T follicular helper cell (primary cell): ENCODE results near the gene THBS2.
"Not testable (repeated sequence)": the region's sequence is repeated elsewhere in the genome, so short reads cannot be mapped to it uniquely, and the experiment has no call there.

Experiments
- DNase-seq: peaks from one replicate; pipeline ENCODE4 v3.0.0-alpha.2; 2020; ENCODE audit warnings: low read depth

THBS2 gene

GRCh38 chr6:169210611-169211010 is 43.0 kb downstream of the THBS2 start:
- DNase-seq, result no peak

- DNase-seq, result no peak
Observed at GRCh38 chr6:169208011-169208410, 45.6 kb downstream of the THBS2 start.

DNA sequence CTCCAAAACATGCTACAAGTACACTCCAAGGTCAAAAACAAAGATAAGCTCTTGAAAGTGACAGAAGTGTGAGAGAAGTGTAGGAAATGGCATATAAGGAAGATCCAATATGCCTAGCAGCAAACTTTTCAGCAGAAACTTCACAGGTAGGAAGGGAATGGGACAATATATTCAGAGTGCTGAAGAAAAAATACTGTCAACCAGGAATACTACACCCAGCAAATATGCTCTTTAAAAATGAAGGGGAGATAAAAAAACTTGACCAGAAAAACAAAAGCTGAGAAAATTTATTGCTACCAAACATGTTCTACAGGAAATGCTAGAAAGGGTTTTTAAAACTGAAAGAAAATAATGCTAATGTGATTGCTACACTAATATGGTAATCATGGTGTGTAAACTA is 46.2 kb downstream of the THBS2 start:
- DNase-seq, result no peak

DNA sequence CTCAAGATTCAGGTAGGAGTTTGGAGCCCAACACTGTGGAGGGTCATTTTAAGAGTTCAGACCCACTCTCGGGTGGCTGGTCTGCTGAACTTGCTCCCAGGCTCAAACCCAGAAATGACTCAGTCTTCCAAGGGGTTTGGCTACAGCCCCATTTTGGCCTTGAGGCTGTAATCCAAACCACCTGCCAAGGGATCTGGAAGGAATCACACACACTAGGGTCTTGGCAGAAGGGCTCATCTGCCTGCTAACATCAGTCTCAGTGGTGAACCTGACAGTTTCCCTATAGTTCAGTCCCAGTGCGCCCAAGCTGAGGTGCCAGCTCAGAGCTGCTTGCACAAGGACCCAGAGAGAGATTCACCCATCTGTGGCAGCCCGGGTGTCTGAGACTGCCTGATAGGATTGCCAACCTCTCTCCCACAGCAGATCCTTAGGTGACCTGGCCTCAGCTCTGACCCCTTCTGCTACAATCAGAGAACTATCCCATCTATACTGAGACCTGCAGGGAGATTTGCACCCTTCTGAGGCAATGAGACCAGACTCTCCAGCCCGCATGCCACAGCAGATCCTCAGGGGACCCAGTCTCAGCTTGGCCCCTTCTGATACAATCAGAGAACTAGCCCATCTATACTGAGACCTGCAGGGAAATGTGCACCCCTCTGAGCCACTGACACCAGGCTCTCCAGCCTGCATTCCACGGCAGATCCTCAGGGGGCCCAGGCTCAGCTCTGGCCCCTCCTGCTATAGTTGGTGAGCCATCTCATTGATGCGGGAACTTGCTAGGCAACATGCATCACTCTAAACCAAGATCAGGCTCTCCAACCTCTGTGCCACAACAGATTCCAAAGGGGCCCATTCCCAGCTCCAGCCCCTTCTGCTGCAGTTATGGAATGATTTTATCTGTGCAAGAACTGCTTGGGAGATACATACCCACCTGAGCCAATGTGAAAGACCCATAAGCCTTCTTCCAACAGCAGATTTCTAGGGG is 48.2 kb downstream of the THBS2 start:
- no peak for DNase-seq

GRCh38 chr6:169204167-169204566 is 49.5 kb downstream of the THBS2 start:
- no peak for DNase-seq

DNA sequence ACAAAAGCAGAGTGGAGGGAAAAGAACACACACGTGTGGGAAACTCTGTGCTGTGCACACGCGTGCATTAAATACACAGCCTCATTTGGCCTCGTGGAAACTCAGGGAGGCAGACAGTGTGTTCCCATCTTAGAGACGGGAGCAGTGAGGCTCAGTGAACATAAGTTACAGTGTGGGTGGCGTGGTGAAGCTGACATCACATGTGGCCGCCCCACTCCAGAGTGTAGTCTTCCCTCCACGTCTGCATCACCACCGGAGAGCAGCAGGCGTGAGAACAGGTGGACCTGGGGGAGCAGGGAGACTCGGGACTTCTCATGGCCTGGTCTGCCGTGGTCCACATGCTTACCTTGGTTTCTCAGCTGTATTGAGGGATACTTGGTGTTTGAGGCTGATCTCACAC is 51.7 kb downstream of the THBS2 start:
- no peak for DNase-seq

DNA sequence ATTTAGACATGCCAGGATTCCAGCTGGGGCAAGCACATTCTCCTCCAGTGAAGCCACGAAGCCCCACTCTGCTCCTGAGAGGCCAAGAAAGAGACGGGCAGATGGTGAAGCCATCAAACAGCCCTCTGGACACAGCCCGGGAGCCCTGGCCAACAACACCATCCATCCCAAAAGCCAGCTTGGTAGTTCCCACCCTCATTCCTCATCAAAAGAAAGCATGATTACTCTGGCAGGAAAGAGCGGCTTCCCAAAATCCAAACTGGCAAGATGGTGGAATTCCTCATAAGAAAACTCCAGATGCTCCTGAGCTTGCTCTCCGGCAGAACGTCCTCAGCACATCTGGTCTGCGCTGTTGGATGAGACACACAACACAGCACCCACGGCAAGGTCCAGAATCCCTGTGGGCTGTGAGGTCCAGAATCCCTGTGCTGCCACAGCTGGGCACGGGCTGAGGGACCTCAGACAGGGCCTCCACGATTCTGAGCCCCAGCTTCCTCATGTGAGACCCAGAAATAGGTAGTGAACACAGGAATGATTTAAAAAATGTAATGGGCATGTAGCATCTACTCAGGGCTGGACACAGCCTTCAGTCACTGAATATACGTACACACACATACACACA is 52.6 kb downstream of the THBS2 start:
- no peak for DNase-seq

DNA sequence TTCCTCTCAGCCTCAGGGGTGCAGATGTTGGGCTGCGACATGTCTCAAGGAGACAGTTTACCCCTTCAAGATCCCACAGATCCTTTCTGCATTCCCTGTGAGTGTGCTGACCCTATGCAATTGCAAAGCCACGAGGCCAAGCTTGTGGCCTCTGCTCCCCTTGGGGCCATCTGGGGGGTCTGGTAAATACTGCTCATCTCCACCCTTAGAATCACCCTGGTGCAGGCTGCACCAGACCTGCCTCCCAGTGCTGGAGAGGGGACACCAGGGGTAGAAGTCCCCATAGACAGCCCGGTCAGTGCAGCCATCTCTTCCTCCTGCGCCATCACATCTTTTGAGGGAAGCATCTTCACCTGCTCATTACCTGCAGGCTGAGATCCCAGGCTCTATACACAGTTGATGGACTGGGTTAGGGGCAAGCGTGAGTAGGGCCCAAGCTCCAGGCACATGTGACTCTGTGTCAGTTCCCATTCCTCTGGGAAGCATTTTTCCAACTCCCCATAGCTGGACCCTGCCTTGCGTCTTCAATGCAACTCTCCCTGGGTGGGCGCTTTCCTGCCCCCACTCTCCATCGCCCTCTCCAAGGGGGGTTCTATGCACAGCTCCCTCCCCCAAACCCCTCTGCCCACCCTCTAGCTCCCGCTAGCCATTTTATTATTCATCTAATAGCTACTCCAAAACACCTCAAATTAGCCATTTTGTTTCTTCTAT is 53.9 kb downstream of the THBS2 start:
- no peak for DNase-seq

DNA sequence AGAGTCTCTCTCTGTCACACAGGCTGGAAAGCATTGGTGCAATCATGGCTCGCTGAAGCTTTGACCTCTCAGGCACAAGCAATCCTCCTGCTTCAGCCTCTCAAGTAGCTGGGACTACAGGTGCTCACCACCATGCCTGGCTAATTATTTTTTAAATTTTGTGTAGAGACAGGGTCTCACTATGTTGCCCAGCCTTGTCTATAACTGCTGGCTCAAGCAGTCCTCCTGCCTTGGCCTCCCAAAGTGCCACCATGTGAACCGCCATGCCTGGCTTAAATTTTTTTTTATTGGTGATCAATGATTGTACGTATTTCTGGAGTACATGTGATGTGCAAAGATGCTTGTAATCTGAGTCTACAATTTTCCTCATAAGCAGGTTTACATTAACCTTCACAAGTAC is 54.8 kb downstream of the THBS2 start:
- no peak for DNase-seq

DNA sequence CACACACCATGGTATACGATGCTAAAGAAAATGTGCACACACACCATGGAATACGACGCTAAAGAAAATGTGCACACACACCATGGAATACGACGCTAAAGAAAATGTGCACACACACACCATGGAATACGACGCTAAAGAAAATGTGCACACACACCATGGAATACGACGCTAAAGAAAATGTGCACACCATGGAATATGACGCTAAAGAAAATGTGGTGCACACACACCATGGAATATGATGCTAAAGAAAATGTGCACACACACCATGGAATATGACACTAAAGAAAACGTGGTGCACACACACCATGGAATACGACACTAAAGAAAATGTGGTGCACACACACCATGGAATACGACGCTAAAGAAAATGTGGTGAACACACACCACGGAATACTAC is 55.7 kb downstream of the THBS2 start:
- not testable (repeated sequence) for DNase-seq

- DNase-seq, result not testable (repeated sequence)
Observed at GRCh38 chr6:169196279-169196678, 57.4 kb downstream of the THBS2 start.

GRCh38 chr6:169194737-169195136 is 58.9 kb downstream of the THBS2 start:
- no peak for DNase-seq

- no peak for DNase-seq
Observed at GRCh38 chr6:169190970-169191369, 62.7 kb downstream of the THBS2 start.

DNA sequence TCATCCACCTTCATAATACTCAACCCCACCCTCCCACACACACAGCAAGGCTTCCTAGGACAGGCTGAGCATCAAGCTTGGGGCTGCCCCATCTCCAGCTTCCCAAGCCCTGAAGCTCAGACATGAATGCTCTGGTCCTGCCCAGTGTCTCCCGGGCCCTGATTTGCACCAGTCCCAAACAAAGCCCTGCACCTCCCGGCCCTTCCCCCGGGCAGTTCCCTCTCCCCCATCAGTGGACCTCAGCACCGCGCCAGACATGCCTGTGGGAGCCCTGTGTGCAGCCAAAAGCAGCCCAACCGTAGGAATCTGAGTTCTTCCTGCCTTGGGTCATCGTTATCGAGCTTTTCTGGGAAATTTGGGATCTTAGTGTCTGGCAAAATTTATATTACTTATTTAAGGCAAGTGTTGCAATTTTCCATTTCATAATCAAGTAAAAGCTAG is 63.5 kb downstream of the THBS2 start:
- no peak for DNase-seq

DNA sequence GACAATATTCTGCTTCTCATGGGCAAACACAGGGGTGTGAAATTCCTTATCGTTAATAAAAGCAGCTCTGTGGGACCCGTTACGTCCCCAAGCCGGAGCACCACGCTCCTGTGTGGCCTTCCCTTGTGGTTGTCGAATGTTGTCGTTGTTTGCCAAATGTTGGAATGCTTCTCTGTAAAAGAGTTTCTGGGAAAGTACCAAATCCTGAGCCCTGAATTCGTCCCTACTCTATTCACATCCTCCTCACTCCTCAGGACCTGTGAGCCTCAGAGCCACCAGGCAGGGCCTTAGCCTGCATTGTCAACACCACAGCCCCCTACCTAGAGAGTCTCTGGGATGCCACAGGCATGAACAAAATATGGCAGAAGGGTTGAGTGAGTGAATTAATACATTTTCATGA is 64.0 kb downstream of the THBS2 start:
- DNase-seq, result no peak

DNA sequence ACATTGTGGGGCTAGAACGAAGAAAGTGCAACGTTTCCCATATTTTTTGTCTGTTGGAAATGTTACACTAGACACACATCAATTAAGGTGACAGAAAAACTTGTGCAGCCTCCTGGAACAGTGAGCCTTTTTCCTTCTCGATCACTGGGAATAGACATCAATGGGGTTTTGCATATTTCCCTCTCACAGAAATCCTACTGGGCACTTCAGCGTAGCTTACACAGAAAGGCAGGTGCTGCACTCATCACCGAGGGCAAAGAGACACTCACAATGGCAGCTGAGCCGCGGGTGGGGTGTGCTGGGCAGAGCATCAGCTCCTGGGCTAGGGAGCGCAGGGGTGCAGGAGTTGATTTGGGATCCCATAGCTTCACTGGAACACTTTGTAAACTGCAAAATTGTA is 64.5 kb downstream of the THBS2 start:
- DNase-seq, result no peak

GRCh38 chr6:169188475-169188874 is 65.2 kb downstream of the THBS2 start:
- no peak for DNase-seq

- no peak for DNase-seq
Observed at GRCh38 chr6:169188051-169188470, 65.6 kb downstream of the THBS2 start.

GRCh38 chr6:169186496-169187169 is 67.0 kb downstream of the THBS2 start:
- no peak for DNase-seq

- DNase-seq, result no peak
Observed at GRCh38 chr6:169185692-169186485, 67.8 kb downstream of the THBS2 start.

- no peak for DNase-seq
Observed at GRCh38 chr6:169185011-169185521, 68.6 kb downstream of the THBS2 start.
